Mammary epithelial cell (primary cell): ENCODE data around the gene RFTN1.

Experiments used
- CTCF ChIP-seq, 2 donors: IDR thresholded peaks in 1 of 2; conservative IDR thresholded peaks in 1 of 2; 2 replicates each; pipeline ENCODE4 v1.5.1; 2011 to 2012; ENCODE audit warnings: inconsistent platforms in 2 of 2, low read length in 2 of 2, mild to moderate bottlenecking in 2 of 2, control low read depth in 1 of 2, low read depth in 1 of 2; ENCODE audit not compliant: insufficient read depth in 1 of 2; ENCODE audit errors: extremely low read depth in 1 of 2
- EZH2 ChIP-seq: IDR thresholded peaks from 2 replicates; pipeline ENCODE4 v1.6.1; 2012; ENCODE audit warnings: low read length, inconsistent platforms, borderline replicate concordance

- TF ChIP-seq CTCF (conservative IDR thresholded peaks at IDR 0.05 in 1 of 2, IDR thresholded peaks at IDR 0.05 in 1 of 2; ENCODE audit: extremely low read depth in 1 of 2, insufficient read depth in 1 of 2, low read depth in 1 of 2, low read length in 2 of 2), result no peak
- no peak for TF ChIP-seq EZH2
These were observed 4.9 kb downstream of the RFTN1 start for GRCh38 chr3:16508591-16508995.
